Measurements from ENCODE around the gene GLIS1. TPM values are rescaled to one million over a fixed set of nuclear protein-coding genes. Genes with fewer than 3 reads are reported as not detected.

The GLIS1 gene
- total and polyA plus RNA-seq, 2 donors (not counting 3 experiments of a cell fraction or from before 2014, with no cell fraction given), result not detected

- intact Hi-C loops (cut with micrococcal nuclease), result no loop called here
- FAIRE-seq, result no peak
- POLR2A ChIA-PET, result no interaction called here
These were observed 150.7 kb downstream of the GLIS1 start for GRCh38 chr1:53588053-53588779.

More at GRCh38 chr1:53588053-53588779, 150.7 kb downstream of the GLIS1 start:
- Histone ChIP-seq H3K27ac (ENCODE audit: insufficient read depth, low read depth, low read length) (no peak overlapping the region), H4K20me1 (replicated peaks; ENCODE audit: control insufficient read depth, extremely low read depth, insufficient read depth, low read length) (no peaks in the 10 kb centered on the region), H3K27me3 (ENCODE audit: control insufficient read depth in 2 of 2, insufficient read depth in 2 of 2, low read length in 2 of 2) (peaks cover 4 to 9% of the 10 kb centered on the region in 2 experiments), H3K9me1 (replicated peaks; ENCODE audit: control insufficient read depth, extremely low read depth, insufficient read depth, low read length) (no peaks in the 10 kb centered on the region), H3K4me1 (ENCODE audit: control insufficient read depth, extremely low read depth, insufficient read depth, low read length) (no peaks in the 10 kb centered on the region), H3K4me3 (replicated peaks in 1 of 3; ENCODE audit: insufficient read depth in 1 of 3, low read depth in 1 of 3, low read length in 3 of 3) (no peak overlapping the region), H3K9ac (replicated peaks; ENCODE audit: extremely low read depth, insufficient read depth, low read length) (no peak overlapping the region), H3K79me2 (ENCODE audit: control insufficient read depth, insufficient read depth, low read length) (no peaks in the 10 kb centered on the region), H3K4me2 (ENCODE audit: insufficient read depth, low read length) (no peak overlapping the region), H2AFZ (ENCODE audit: low read depth, low read length) (no peak overlapping the region), H3K9me3 (replicated peaks; ENCODE audit: control insufficient read depth, insufficient read depth, low read length) (no peaks in the 10 kb centered on the region), H3K36me3 (ENCODE audit: control insufficient read depth in 2 of 2, extremely low read depth in 1 of 2, insufficient read depth in 2 of 2, low read length in 2 of 2) (no peaks in the 10 kb centered on the region)
- no peak for DNase-seq (ENCODE audit: low read depth, low spot score)
- BruUV-seq (replicated peaks), result no TSS peak
- dilution Hi-C loops (cut with MboI; ENCODE audit: extremely low pct_ligation_motif_present, low sequenced_read_pairs), result no loop called here
- no peak for TF ChIP-seq MAX (IDR thresholded peaks at IDR 0.05; ENCODE audit: insufficient read depth, insufficient read length)
- no peak for TF ChIP-seq POLR2A (IDR thresholded peaks at IDR 0.05; ENCODE audit: low read depth, low read length)
- TF ChIP-seq JUN (IDR thresholded peaks at IDR 0.05; ENCODE audit: borderline replicate concordance, insufficient read depth, insufficient read length, low read depth), result no peak
- TF ChIP-seq CTCF (IDR thresholded peaks at IDR 0.05; ENCODE audit: extremely low read depth in 1 of 2, insufficient read depth in 1 of 2, low read depth in 1 of 2, low read length in 2 of 2), result no peak
- no peak for TF ChIP-seq POLR2AphosphoS5 (IDR thresholded peaks at IDR 0.05; ENCODE audit: insufficient read depth, low read depth, low read length)
- TF ChIP-seq MYC (IDR thresholded peaks at IDR 0.05; ENCODE audit: low read depth, low read length), result no peak
- no peak for TF ChIP-seq EZH2 (IDR thresholded peaks at IDR 0.05; ENCODE audit: borderline replicate concordance, low read depth, low read length, severe bottlenecking)
- no peak for TF ChIP-seq GATA2 (IDR thresholded peaks at IDR 0.05; ENCODE audit: insufficient read depth, insufficient read length, low read depth, low read length)
- no peak for TF ChIP-seq FOS (IDR thresholded peaks at IDR 0.05; ENCODE audit: borderline replicate concordance, insufficient read depth, low read length)
- CTCF ChIA-PET, result no interaction called here
